GM23338 (cell line): ENCODE results near the gene PLEKHD1. TPM values are rescaled to one million over a fixed set of nuclear protein-coding genes. Genes with fewer than 3 reads are reported as not detected.
"Not testable (repeated sequence)": the region's sequence is repeated elsewhere in the genome, so short reads cannot be mapped to it uniquely, and the experiment has no call there.

Experiments used
- ATAC-seq: fragments of 200-7000 bp; cut with Tn5 transposase; 3 replicates; pipeline ENCODE4 v1.9.1; 2020
- DNase-seq: peaks from one replicate; pipeline ENCODE4 v3.0.0-alpha.2; 2015; ENCODE audit warnings: low spot score
- H2AFZ ChIP-seq: fragments of 200-600 bp; sonication (generic); 2 replicates; pipeline ENCODE4 v1.8.0; 2016; ENCODE audit warnings: antibody characterized with exemption, mild to moderate bottlenecking, moderate library complexity
- H3F3A ChIP-seq: fragments of 200-600 bp; sonication (generic); replicated peaks from 2 replicates; pipeline ENCODE4 v1.8.0; 2017; ENCODE audit warnings: antibody characterized with exemption, mixed run types, low read depth
- H3K27ac ChIP-seq: fragments of 200-600 bp; sonication (generic); 2 replicates; pipeline ENCODE4 v1.6.1; 2016; ENCODE audit warnings: low read depth
- H3K27me3 ChIP-seq: fragments of 200-600 bp; sonication (generic); 2 replicates; pipeline ENCODE4 v1.8.0; 2016; ENCODE audit warnings: mild to moderate bottlenecking, mixed run types, moderate library complexity; ENCODE audit not compliant: insufficient read depth
- H3K36me3 ChIP-seq: fragments of 200-600 bp; sonication (generic); 2 replicates; pipeline ENCODE4 v1.8.0; 2016; ENCODE audit warnings: mild to moderate bottlenecking; ENCODE audit not compliant: insufficient read depth
- H3K4me1 ChIP-seq: fragments of 200-600 bp; sonication (generic); 2 replicates; pipeline ENCODE4 v1.8.0; 2016; ENCODE audit warnings: mild to moderate bottlenecking, moderate library complexity; ENCODE audit not compliant: insufficient read depth
- H3K4me2 ChIP-seq: fragments of 200-600 bp; sonication (generic); 2 replicates; pipeline ENCODE4 v1.7.1; 2017; ENCODE audit warnings: mixed run types
- H3K4me3 ChIP-seq: fragments of 200-600 bp; sonication (generic); 2 replicates; pipeline ENCODE4 v1.6.1; 2016; ENCODE audit warnings: mixed run types
- H3K79me2 ChIP-seq: fragments of 200-600 bp; sonication (generic); replicated peaks from 2 replicates; pipeline ENCODE4 v1.8.0; 2017; ENCODE audit warnings: mild to moderate bottlenecking; ENCODE audit not compliant: insufficient read depth
- H3K9me2 ChIP-seq: fragments of 200-600 bp; sonication (generic); 2 replicates; pipeline ENCODE4 v1.8.0; 2017; ENCODE audit not compliant: insufficient read depth
- H4K20me1 ChIP-seq: fragments of 200-600 bp; sonication (generic); replicated peaks from 2 replicates; pipeline ENCODE4 v1.8.0; 2017; ENCODE audit warnings: mild to moderate bottlenecking; ENCODE audit not compliant: insufficient read depth
- H3K27ac Mint-ChIP-seq: 2 replicates; pipeline ENCODE4 v1.8.0; 2020; ENCODE audit warnings: inconsistent platforms, mild to moderate bottlenecking, moderate library complexity, mixed read lengths
- H3K27me3 Mint-ChIP-seq: 3 replicates; pipeline ENCODE4 v1.8.0; 2022; ENCODE audit warnings: low read depth, mild to moderate bottlenecking, moderate library complexity, mixed read lengths, inconsistent platforms; ENCODE audit not compliant: insufficient read depth, poor library complexity
- H3K36me3 Mint-ChIP-seq: 3 replicates; pipeline ENCODE4 v1.8.0; 2021; ENCODE audit warnings: low read depth, mild to moderate bottlenecking, inconsistent platforms, moderate library complexity, mixed read lengths
- H3K4me1 Mint-ChIP-seq: 3 replicates; pipeline ENCODE4 v1.8.0; 2020; ENCODE audit warnings: mild to moderate bottlenecking, inconsistent platforms, mixed read lengths
- H3K4me3 Mint-ChIP-seq: 3 replicates; pipeline ENCODE4 v1.8.0; 2021; ENCODE audit warnings: moderate library complexity, mild to moderate bottlenecking, inconsistent platforms, mixed read lengths
- H3K9me3 Mint-ChIP-seq: 3 replicates; pipeline ENCODE4 v1.8.0; 2020; ENCODE audit warnings: moderate library complexity, mild to moderate bottlenecking, inconsistent platforms, mixed read lengths
- CREB1 ChIP-seq: fragments of 250-450 bp; sonication (Bioruptor Pico); IDR thresholded peaks from 2 replicates; pipeline ENCODE4 v1.5.0; 2020; ENCODE audit warnings: low read depth, mild to moderate bottlenecking, moderate library complexity
- EZH2 ChIP-seq: fragments of 200-600 bp; sonication (generic); IDR thresholded peaks from one replicate; pipeline ENCODE4 v1.8.0; 2017; ENCODE audit warnings: antibody characterized with exemption, mild to moderate bottlenecking, low read depth; ENCODE audit not compliant: unreplicated experiment
- EZH2phosphoT487 ChIP-seq: fragments of 200-600 bp; sonication (generic); IDR thresholded peaks from one replicate; pipeline ENCODE4 v1.8.1; 2018; ENCODE audit warnings: antibody characterized with exemption; ENCODE audit not compliant: unreplicated experiment
- JUNB ChIP-seq: IDR thresholded peaks from one replicate; pipeline ENCODE4 v1.6.1; 2016; ENCODE audit warnings: antibody characterized with exemption; ENCODE audit not compliant: unreplicated experiment
- NANOG ChIP-seq: IDR thresholded peaks from 2 replicates; pipeline ENCODE4 v1.6.1; 2016; ENCODE audit warnings: antibody characterized with exemption, borderline replicate concordance
- POLR2AphosphoS5 ChIP-seq: IDR thresholded peaks from 2 replicates; pipeline ENCODE4 v1.6.1; 2016; ENCODE audit warnings: antibody characterized with exemption, low read depth
- STAT1 ChIP-seq: IDR thresholded peaks from one replicate; pipeline ENCODE4 v1.6.1; 2016; ENCODE audit warnings: antibody characterized with exemption; ENCODE audit not compliant: unreplicated experiment
- ZNF114 ChIP-seq: fragments of 250-450 bp; sonication (Bioruptor Pico); IDR thresholded peaks from 2 replicates; pipeline ENCODE4 v1.5.0; 2020; ENCODE audit warnings: mild to moderate bottlenecking, moderate library complexity
- polyA plus RNA-seq: library from polyadenylated mRNA; unstranded; fragments of >200 nt; fragmentation: Nextera tagmentation; extraction: Ambion mirVana; gene quantifications from 2 replicates; pipeline ENCODE4 v1.2.1, GENCODE V29; 2016
- total RNA-seq: library from RNA; depleted of rRNA; stranded (reverse); fragments of >200 nt; shearing (Covaris generic); gene quantifications from 2 replicates; pipeline ENCODE4 v1.2.3, GENCODE V29; 2014
- TF ChIP-seq, protein P1 (sequence below): IDR thresholded peaks from one replicate; pipeline ENCODE4 v1.6.1; 2018; ENCODE audit warnings: antibody characterized with exemption; ENCODE audit not compliant: unreplicated experiment
- TF ChIP-seq, protein P2 (sequence below): IDR thresholded peaks from 2 replicates; pipeline ENCODE4 v1.6.1; 2016; ENCODE audit warnings: antibody characterized with exemption
- TF ChIP-seq, protein P3 (sequence below), 2 experiments: fragments of 200-600 bp in 1 of 2; sonication (generic) in 1 of 2; conservative IDR thresholded peaks; 2 replicates each; pipeline versions ENCODE4 v1.5.1 to v1.6.1; 2016 to 2017; ENCODE audit warnings: antibody characterized with exemption in 2 of 2, low read depth in 2 of 2, mild to moderate bottlenecking in 2 of 2, moderate library complexity in 1 of 2

The PLEKHD1 gene
- total and polyA plus RNA-seq, 2 experiments from 2014 or later = 0.19 to 0.28 TPM

DNA sequence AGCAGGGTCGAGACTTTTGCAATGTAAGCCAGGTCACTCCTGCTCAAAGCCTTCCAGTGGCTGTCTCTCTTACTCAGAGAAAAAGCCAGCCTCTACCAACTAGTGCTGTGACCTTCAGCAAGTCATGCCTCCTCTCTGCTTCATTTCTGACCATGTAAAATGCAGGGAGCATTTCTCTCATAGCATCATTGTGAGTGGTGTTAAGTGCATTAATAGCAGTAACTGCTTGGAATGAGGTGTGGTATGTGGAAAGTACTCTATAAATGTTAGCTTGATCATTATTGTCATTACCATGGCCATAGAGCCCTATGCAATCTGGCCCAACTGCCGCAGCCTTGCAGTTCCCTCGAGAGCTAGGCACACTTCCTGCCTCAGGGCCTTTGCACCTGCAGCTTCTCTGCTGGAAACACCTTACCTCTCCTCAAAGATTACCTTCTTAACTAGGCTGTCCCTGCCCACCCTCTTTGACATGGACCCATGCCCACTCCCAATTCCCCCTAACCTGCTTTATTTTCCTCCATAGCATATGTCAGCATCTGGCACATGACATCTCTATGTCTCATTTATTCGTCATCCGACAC lies 10.9 kb downstream of the PLEKHD1 start (continued):
- no peak for TF ChIP-seq EZH2phosphoT487
- TF ChIP-seq NANOG = no peak
- TF ChIP-seq CREB1 = no peak
- TF ChIP-seq STAT1 = no peak
- TF ChIP-seq POLR2AphosphoS5 = no peak

DNA sequence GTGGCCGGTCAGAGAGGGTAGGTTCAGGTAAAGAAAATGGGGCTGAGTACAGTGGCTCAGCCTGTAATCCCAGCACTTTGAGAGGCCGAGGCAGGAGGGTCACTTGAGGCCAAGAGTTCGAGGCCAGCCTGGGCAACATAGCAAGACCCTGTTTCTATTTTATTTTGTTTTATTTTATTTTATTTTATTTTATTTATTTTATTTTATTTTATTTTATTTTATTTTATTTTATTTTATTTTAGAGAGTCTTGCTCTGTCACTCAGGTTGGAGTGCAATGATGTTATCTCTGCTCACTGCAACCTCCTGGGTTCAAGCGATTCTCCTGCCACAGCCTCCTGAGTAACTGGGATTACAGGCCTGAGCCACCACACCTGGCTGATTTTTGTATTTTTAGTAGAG lies 13.3 kb downstream of the PLEKHD1 start:
- not testable (repeated sequence) for H3K9me2 ChIP-seq, H3K4me1 ChIP-seq, H3K27ac Mint-ChIP-seq, H3K27ac ChIP-seq, H3K79me2 ChIP-seq, H2AFZ ChIP-seq, H3F3A ChIP-seq, H3K4me3 ChIP-seq, H3K36me3 ChIP-seq, H3K4me2 ChIP-seq, H3K36me3 Mint-ChIP-seq, H3K4me3 Mint-ChIP-seq, H3K9me3 Mint-ChIP-seq, H3K27me3 ChIP-seq, DNase-seq, ATAC-seq, H4K20me1 ChIP-seq
- Mint-ChIP-seq H3K27me3 (peaks cover 11% of the 10 kb centered on the region), H3K4me1 (peaks cover 15% of the 10 kb centered on the region; the same call in 2 of the 3 replicates)

DNA sequence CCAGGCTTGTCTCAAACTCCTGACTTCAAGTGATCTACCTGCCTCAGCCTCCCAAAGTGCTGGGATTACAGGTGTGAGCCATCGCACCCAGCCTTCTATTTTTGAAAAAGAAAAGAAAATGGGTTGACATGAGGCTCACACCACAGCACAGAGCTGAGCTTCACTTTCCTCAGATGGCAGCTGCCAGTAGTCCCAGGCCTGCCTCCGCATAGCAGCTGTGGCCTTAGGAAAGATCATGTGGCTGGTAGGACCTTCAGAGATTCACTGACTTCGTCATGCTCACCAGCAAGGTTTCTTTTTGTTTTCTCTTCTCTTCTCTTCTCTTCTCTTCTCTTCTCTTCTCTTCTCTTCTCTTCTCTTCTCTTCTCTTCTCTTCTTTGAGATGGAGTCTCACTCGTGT lies 13.8 kb downstream of the PLEKHD1 start:
- H3K4me1 ChIP-seq, H3K4me3 Mint-ChIP-seq, H3F3A ChIP-seq, H4K20me1 ChIP-seq, H3K27me3 ChIP-seq, H3K79me2 ChIP-seq, H3K4me2 ChIP-seq, H3K27ac Mint-ChIP-seq, H3K36me3 ChIP-seq, ATAC-seq, H3K9me2 ChIP-seq, H3K4me3 ChIP-seq, H2AFZ ChIP-seq, H3K36me3 Mint-ChIP-seq, H3K27ac ChIP-seq, H3K9me3 Mint-ChIP-seq, DNase-seq: not testable (repeated sequence)
- peaks cover 15% of the 10 kb centered on the region; the same call in 2 of the 3 replicates for H3K4me1 Mint-ChIP-seq
- H3K27me3 Mint-ChIP-seq = peaks cover 13% of the 10 kb centered on the region

DNA sequence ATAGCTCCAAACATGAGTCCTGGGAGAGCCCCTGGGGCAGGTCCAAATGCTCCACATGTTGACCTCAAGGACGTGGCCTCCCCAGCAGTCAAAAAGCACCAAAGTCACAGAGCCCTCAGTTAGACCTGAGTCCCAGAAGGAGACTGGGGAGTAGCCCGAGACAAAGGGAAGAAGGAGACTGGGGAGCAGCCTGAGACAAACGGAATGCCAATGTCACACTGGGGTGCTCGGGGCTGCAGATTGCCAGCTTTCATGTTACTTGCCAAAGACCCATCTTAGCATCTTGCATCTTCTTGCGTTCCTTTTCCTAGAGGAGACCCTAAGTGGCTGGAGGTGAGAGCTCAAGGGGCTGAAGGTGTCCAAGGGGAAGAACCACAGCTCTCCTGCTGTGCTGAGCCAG lies 14.9 kb downstream of the PLEKHD1 start:
- peaks cover 15% of the 10 kb centered on the region; the same call in 2 of the 3 replicates for H3K4me1 Mint-ChIP-seq
- no peaks in the 10 kb centered on the region for H4K20me1 ChIP-seq
- H3F3A ChIP-seq = no peaks in the 10 kb centered on the region
- no peak overlapping the region for H3K27ac ChIP-seq
- no peak overlapping the region for H3K4me2 ChIP-seq
- H3K36me3 Mint-ChIP-seq = no peaks in the 10 kb centered on the region
- H3K4me1 ChIP-seq = no peaks in the 10 kb centered on the region; the same call in 1 of the 2 replicates
- H3K4me3 Mint-ChIP-seq = no peak overlapping the region
- H3K36me3 ChIP-seq = no peaks in the 10 kb centered on the region
- no peaks in the 10 kb centered on the region for H3K9me3 Mint-ChIP-seq
- H3K27ac Mint-ChIP-seq = no peak overlapping the region
- H3K4me3 ChIP-seq = no peak overlapping the region
- no peak overlapping the region for H2AFZ ChIP-seq
- DNase-seq (no peak), ATAC-seq (no peak)
- H3K79me2 ChIP-seq = no peaks in the 10 kb centered on the region
- H3K27me3 Mint-ChIP-seq = peaks cover 14% of the 10 kb centered on the region
- H3K27me3 ChIP-seq = 0 out of 2 replicates have a peak, but pooled peaks cover 4% of the 10 kb centered on the region
- H3K9me2 ChIP-seq = no peaks in the 10 kb centered on the region
- TF ChIP-seq EZH2phosphoT487 (no peak), ZNF114 (CRISPR knock-in tag) (no peak), NANOG (no peak), JUNB (no peak), STAT1 (no peak), EZH2 (no peak)
- TF ChIP-seq, protein P1, sequence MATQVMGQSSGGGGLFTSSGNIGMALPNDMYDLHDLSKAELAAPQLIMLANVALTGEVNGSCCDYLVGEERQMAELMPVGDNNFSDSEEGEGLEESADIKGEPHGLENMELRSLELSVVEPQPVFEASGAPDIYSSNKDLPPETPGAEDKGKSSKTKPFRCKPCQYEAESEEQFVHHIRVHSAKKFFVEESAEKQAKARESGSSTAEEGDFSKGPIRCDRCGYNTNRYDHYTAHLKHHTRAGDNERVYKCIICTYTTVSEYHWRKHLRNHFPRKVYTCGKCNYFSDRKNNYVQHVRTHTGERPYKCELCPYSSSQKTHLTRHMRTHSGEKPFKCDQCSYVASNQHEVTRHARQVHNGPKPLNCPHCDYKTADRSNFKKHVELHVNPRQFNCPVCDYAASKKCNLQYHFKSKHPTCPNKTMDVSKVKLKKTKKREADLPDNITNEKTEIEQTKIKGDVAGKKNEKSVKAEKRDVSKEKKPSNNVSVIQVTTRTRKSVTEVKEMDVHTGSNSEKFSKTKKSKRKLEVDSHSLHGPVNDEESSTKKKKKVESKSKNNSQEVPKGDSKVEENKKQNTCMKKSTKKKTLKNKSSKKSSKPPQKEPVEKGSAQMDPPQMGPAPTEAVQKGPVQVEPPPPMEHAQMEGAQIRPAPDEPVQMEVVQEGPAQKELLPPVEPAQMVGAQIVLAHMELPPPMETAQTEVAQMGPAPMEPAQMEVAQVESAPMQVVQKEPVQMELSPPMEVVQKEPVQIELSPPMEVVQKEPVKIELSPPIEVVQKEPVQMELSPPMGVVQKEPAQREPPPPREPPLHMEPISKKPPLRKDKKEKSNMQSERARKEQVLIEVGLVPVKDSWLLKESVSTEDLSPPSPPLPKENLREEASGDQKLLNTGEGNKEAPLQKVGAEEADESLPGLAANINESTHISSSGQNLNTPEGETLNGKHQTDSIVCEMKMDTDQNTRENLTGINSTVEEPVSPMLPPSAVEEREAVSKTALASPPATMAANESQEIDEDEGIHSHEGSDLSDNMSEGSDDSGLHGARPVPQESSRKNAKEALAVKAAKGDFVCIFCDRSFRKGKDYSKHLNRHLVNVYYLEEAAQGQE = no peak
- TF ChIP-seq, protein P2, sequence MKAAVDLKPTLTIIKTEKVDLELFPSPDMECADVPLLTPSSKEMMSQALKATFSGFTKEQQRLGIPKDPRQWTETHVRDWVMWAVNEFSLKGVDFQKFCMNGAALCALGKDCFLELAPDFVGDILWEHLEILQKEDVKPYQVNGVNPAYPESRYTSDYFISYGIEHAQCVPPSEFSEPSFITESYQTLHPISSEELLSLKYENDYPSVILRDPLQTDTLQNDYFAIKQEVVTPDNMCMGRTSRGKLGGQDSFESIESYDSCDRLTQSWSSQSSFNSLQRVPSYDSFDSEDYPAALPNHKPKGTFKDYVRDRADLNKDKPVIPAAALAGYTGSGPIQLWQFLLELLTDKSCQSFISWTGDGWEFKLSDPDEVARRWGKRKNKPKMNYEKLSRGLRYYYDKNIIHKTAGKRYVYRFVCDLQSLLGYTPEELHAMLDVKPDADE = no peak
- TF ChIP-seq, protein P3, sequence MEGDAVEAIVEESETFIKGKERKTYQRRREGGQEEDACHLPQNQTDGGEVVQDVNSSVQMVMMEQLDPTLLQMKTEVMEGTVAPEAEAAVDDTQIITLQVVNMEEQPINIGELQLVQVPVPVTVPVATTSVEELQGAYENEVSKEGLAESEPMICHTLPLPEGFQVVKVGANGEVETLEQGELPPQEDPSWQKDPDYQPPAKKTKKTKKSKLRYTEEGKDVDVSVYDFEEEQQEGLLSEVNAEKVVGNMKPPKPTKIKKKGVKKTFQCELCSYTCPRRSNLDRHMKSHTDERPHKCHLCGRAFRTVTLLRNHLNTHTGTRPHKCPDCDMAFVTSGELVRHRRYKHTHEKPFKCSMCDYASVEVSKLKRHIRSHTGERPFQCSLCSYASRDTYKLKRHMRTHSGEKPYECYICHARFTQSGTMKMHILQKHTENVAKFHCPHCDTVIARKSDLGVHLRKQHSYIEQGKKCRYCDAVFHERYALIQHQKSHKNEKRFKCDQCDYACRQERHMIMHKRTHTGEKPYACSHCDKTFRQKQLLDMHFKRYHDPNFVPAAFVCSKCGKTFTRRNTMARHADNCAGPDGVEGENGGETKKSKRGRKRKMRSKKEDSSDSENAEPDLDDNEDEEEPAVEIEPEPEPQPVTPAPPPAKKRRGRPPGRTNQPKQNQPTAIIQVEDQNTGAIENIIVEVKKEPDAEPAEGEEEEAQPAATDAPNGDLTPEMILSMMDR (conservative IDR thresholded peaks at IDR 0.05; ENCODE audit: low read depth in 2 of 2) = no peak
